ENCODE measurements around the gene ARHGAP36. TPM values are rescaled to one million over a fixed set of nuclear protein-coding genes. Genes with fewer than 3 reads are reported as not detected.

Gene ARHGAP36
- total RNA-seq, 1 experiment from 2014 or later: not detected

GRCh38 chrX:131057706-131058105 is 440 bp upstream of the ARHGAP36 start:
- ChIA-PET POLR2A (no interaction called here), CTCF (no interaction called here)
- Histone ChIP-seq H3K27me3 (ENCODE audit: control insufficient read depth, insufficient read depth, low read length) (no peaks in the 10 kb centered on the region; the same call in 1 of the 2 replicates), H3K36me3 (ENCODE audit: control insufficient read depth, insufficient read depth, low read length) (no peaks in the 10 kb centered on the region), H3K27ac (ENCODE audit: low read length) (no peak overlapping the region), H3K9me3 (ENCODE audit: control insufficient read depth, insufficient read depth, low read depth, low read length) (no peaks in the 10 kb centered on the region), H3K4me1 (ENCODE audit: control insufficient read depth, insufficient read depth, low read length) (no peaks in the 10 kb centered on the region), H3K4me3 (ENCODE audit: low read depth in 2 of 2, low read length in 2 of 2) (no peak overlapping the region)
- DNase-seq (ENCODE audit: low read depth, low spot score): no peak
- TF ChIP-seq POLR2AphosphoS5 (IDR thresholded peaks at IDR 0.05; ENCODE audit: low read depth, low read length) (no peak), REST (IDR thresholded peaks at IDR 0.05; ENCODE audit: insufficient read depth in 1 of 2, low read depth in 2 of 2, low read length in 1 of 2) (no peak), SIN3A (IDR thresholded peaks at IDR 0.05; ENCODE audit: borderline replicate concordance, insufficient read depth, low read depth, low read length) (no peak), CTCF (IDR thresholded peaks at IDR 0.05) (no peak), TCF7L2 (IDR thresholded peaks at IDR 0.05; ENCODE audit: low read depth, low read length) (no peak)
- intact Hi-C loops (cut with micrococcal nuclease; ENCODE audit: unreplicated experiment) (no loop called here), in situ Hi-C loops (cut with HindIII; ENCODE audit: low pct_unique_long_range_greater_than_20kb, low sequenced_read_pairs) (no loop called here)
- BruUV-seq (replicated peaks): no TSS peak
- ATAC-seq: no peak

GRCh38 chrX:131059246-131059645 is 1.1 kb downstream of the ARHGAP36 start:
- H3K27ac ChIP-seq (ENCODE audit: low read length): no peak overlapping the region
- peaks cover 2% of the 10 kb centered on the region; the same call in 1 of the 2 replicates for H3K27me3 ChIP-seq (ENCODE audit: control insufficient read depth, insufficient read depth, low read length)
- no peaks in the 10 kb centered on the region for H3K9me3 ChIP-seq (ENCODE audit: control insufficient read depth, insufficient read depth, low read depth, low read length)
- intact Hi-C loops (cut with micrococcal nuclease; ENCODE audit: unreplicated experiment): no loop called here
- no peak for ATAC-seq
- POLR2A ChIA-PET: no interaction called here
- H3K4me3 ChIP-seq (ENCODE audit: low read depth in 2 of 2, low read length in 2 of 2): no peak overlapping the region
- no peak for DNase-seq (ENCODE audit: low read depth, low spot score)
- H3K4me1 ChIP-seq (ENCODE audit: control insufficient read depth, insufficient read depth, low read length): no peaks in the 10 kb centered on the region
- CTCF ChIA-PET: no interaction called here
- no TSS peak for BruUV-seq (replicated peaks)
- in situ Hi-C loops (cut with HindIII; ENCODE audit: low pct_unique_long_range_greater_than_20kb, low sequenced_read_pairs): no loop called here
- H3K36me3 ChIP-seq (ENCODE audit: control insufficient read depth, insufficient read depth, low read length): no peaks in the 10 kb centered on the region
- TF ChIP-seq TCF7L2 (IDR thresholded peaks at IDR 0.05; ENCODE audit: low read depth, low read length): no peak

- TF ChIP-seq TCF7L2 (IDR thresholded peaks at IDR 0.05; ENCODE audit: low read depth, low read length) (no peak), REST (IDR thresholded peaks at IDR 0.05; ENCODE audit: insufficient read depth in 1 of 2, low read depth in 2 of 2, low read length in 1 of 2) (no peak), POLR2AphosphoS5 (IDR thresholded peaks at IDR 0.05; ENCODE audit: low read depth, low read length) (no peak), SIN3A (IDR thresholded peaks at IDR 0.05; ENCODE audit: borderline replicate concordance, insufficient read depth, low read depth, low read length) (no peak), CTCF (IDR thresholded peaks at IDR 0.05) (no peak)
- H3K36me3 ChIP-seq (ENCODE audit: control insufficient read depth, insufficient read depth, low read length): no peaks in the 10 kb centered on the region
- ATAC-seq: no peak
- H3K4me1 ChIP-seq (ENCODE audit: control insufficient read depth, insufficient read depth, low read length): no peaks in the 10 kb centered on the region
- H3K4me3 ChIP-seq (ENCODE audit: low read depth in 2 of 2, low read length in 2 of 2): no peak overlapping the region
- no peaks in the 10 kb centered on the region for H3K9me3 ChIP-seq (ENCODE audit: control insufficient read depth, insufficient read depth, low read depth, low read length)
- no peak for DNase-seq (ENCODE audit: low read depth, low spot score)
- ChIA-PET POLR2A (no interaction called here), CTCF (no interaction called here)
- no TSS peak for BruUV-seq (replicated peaks)
- peaks cover 2% of the 10 kb centered on the region; the same call in 1 of the 2 replicates for H3K27me3 ChIP-seq (ENCODE audit: control insufficient read depth, insufficient read depth, low read length)
- intact Hi-C loops (cut with micrococcal nuclease; ENCODE audit: unreplicated experiment): no loop called here
- in situ Hi-C loops (cut with HindIII; ENCODE audit: low pct_unique_long_range_greater_than_20kb, low sequenced_read_pairs): no loop called here
- no peak overlapping the region for H3K27ac ChIP-seq (ENCODE audit: low read length)
Measured at GRCh38 chrX:131060147-131060546, 2.0 kb downstream of the ARHGAP36 start.
